Colonic mucosa (tissue), 4 donors: ENCODE data around the gene PRG2. TPM values are rescaled to one million over a fixed set of nuclear protein-coding genes. Genes with fewer than 3 reads are reported as not detected.

ENCODE experiments used
- DNase-seq: peaks from one replicate; pipeline ENCODE4 v3.0.0-alpha.2; 2020
- H3K27ac ChIP-seq: fragments of 200-600 bp; one replicate; pipeline ENCODE4 v1.8.0; 2021
- H3K27me3 ChIP-seq: fragments of 200-600 bp; one replicate; pipeline ENCODE4 v1.8.0; 2021
- H3K36me3 ChIP-seq: fragments of 200-600 bp; one replicate; pipeline ENCODE4 v1.8.0; 2021
- H3K4me1 ChIP-seq: fragments of 200-600 bp; one replicate; pipeline ENCODE4 v1.8.0; 2021; ENCODE audit warnings: mild to moderate bottlenecking
- H3K4me3 ChIP-seq: fragments of 200-600 bp; one replicate; pipeline ENCODE4 v1.8.0; 2021
- H3K9ac ChIP-seq, 2 donors: one replicate each; pipeline ENCODE4 v1.7.0; 2013; ENCODE audit warnings: control low read depth in 2 of 2, low read depth in 2 of 2, low read length in 2 of 2
- H3K9me3 ChIP-seq: fragments of 200-600 bp; one replicate; pipeline ENCODE4 v1.8.0; 2021
- CTCF ChIP-seq: fragments of 200-600 bp; IDR thresholded peaks from one replicate; pipeline ENCODE4 v1.8.0; 2022; ENCODE audit warnings: antibody characterized with exemption, mild to moderate bottlenecking
- intact Hi-C: fragments of 100-400 bp; cut with DNase I; formaldehyde crosslinking; loops from one replicate; pipeline ENCODE4 v1.14.1; 2022
- total RNA-seq, 2 donors: library from RNA; stranded (reverse); fragmentation: NEBNext Ultra II Directional in 1 of 2; extraction: Animal tissue kit (Norgen Biotek cat#: 25700) in 1 of 2; gene quantifications; one replicate each; pipeline ENCODE4 v1.2.1, GENCODE V29; 2021
- donor health status: healthy.
- donor health status: DM: no; HTN: no; CAD: no.
- donor health status: DM: no; HTN: no; CAD: no.

The PRG2 gene
- total RNA-seq, 2 donors from 2014 or later = not detected

DNA sequence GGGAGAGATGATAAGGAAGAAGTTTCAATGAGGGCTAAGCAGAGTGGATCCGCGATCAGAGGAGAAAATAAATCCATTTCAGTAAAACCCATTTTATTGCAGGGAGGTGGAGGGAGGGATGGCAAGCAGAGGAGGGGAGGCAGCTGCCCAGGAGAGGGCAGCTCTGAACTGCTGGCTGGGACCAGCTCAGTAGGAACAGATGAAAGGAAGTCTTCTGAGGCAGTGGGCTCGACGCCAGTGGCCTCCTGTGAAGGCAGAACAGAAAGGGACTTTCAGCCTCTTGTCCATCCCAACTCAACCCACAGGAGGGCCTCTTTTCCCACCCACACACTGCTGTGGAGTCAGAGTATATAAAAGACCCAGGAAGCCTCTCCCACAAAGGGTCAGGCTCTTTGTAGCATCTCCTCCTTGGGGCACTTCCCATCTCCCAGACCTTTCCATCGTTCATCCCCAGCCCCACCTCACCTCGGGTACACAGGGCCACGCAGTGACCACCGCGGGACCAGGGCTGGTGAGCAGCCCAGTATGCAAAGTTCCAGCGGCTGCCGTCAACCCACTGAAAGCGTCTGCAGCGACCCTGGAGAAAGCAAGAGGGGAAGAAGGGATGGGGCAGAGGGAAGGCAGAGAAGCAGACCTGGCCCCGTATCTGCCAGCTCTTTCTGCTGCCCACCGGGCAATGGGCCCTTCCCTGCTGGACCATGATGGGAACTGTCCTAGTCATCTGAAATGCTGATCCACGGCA lies 3.0 kb downstream of the PRG2 start:
- TF ChIP-seq CTCF = no peak
- H3K9me3 ChIP-seq = no peaks in the 10 kb centered on the region
- H3K4me3 ChIP-seq = no peak overlapping the region
- H3K27ac ChIP-seq = no peak overlapping the region
- intact Hi-C loops = no loop called here
- H3K36me3 ChIP-seq = no peaks in the 10 kb centered on the region
- no peaks in the 10 kb centered on the region for H3K4me1 ChIP-seq
- no peaks in the 10 kb centered on the region for H3K27me3 ChIP-seq
- DNase-seq = no peak
- no peak overlapping the region for H3K9ac ChIP-seq

DNA sequence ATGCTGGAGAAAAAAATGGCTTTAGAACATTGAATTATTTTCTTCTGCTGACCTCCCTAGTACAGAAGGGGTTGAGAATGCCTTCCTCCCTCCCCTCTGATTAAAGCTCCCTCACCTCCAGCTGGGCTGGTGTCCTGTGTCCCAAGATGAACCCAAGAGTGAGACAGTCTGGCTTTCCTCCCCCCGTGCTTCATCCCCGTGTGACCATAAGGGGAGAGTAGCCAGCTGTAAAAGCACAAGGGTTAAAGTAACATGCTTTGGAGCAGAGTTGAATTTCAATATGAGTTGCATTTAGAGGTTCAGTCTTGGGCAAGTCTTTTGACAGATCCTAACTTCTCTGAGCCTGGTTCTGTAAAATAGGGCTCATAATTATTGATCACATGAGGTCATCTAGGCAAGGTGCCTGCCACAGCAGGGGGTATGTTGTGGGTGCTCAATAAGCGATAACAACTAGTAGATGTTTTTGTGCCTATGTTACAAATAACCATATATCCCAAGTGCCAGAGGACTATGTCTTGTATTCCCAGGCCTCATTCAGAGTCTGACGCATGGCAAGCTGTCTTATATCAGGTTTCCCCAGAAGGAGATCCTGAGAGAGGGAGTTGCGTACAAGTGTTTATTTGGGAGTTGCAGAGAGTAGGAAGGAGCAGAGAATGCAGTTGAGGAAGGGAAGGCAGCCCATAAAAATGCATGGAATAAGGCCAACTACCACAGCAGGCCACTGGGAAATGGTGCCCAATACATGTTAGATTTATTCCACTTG lies 4.1 kb downstream of the PRG2 start:
- no peaks in the 10 kb centered on the region for H3K36me3 ChIP-seq
- H3K4me1 ChIP-seq = no peaks in the 10 kb centered on the region
- H3K9me3 ChIP-seq = no peaks in the 10 kb centered on the region
- H3K27ac ChIP-seq = no peak overlapping the region
- DNase-seq = no peak
- intact Hi-C loops = no loop called here
- no peak overlapping the region for H3K4me3 ChIP-seq
- TF ChIP-seq CTCF = no peak
- H3K27me3 ChIP-seq = no peaks in the 10 kb centered on the region
- H3K9ac ChIP-seq = no peak overlapping the region

DNA sequence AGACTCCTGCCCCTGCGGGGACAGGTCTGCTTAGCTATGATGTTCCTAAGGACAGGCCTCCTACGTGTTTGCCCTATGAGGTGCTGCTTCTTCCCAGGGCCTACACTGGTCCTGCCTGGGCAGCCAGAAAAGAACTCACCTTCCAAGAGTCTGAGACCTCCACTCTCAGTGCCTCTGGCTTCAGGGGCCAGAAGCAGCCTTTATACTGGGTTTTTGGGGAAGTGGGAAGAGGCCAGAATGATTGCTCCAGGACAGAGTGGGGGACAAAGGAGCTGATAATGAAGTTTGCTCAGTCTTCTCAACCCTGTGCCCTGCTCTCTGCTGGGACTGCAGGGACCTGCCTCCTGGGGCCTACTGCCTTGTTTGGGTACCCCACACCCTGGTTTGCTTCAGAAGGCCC lies 9.5 kb downstream of the PRG2 start, which contains the start of gene PRG3:
PRG3 (minus strand) TSS at position 176 of the 400 bp plus-strand sequence. CDS start 442 bp downstream, outside the sequence.
- intact Hi-C loops = no loop called here
- no peaks in the 10 kb centered on the region for H3K4me1 ChIP-seq
- no peak for DNase-seq
- H3K9me3 ChIP-seq = no peaks in the 10 kb centered on the region
- TF ChIP-seq CTCF = no peak
- no peak within 1 kb of the TSS for H3K27ac ChIP-seq
- no peak within 1 kb of the TSS for H3K9ac ChIP-seq
- no peaks in the 10 kb centered on the region for H3K27me3 ChIP-seq
- no peak within 1 kb of the TSS for H3K4me3 ChIP-seq
- no peaks in the 10 kb centered on the region for H3K36me3 ChIP-seq

DNA sequence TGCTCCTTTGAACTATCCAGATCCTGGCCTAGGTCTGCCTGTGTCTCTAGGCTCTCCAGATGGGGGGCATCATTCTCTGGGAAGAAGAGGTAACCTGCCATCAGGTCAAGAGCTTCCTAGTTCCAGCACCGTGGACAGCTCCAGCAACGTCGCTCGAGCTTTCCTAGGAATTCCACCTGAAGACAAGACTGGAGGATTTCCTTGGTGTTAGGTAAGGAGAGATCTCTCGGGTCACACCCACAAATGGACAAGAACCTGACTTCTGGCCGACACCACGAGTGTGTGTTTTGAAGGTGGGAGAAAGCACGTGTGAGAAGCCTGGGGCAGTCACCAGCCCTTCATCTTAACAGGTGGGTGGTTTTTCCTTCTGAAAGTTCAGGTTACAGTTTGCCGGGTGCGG lies 10.7 kb downstream of the PRG2 start:
- Histone ChIP-seq H3K36me3 (no peaks in the 10 kb centered on the region), H3K27ac (no peak overlapping the region), H3K9me3 (no peaks in the 10 kb centered on the region), H3K4me1 (no peaks in the 10 kb centered on the region), H3K9ac (no peak overlapping the region), H3K27me3 (no peaks in the 10 kb centered on the region), H3K4me3 (no peak overlapping the region)
- TF ChIP-seq CTCF = no peak
- intact Hi-C loops = no loop called here
- DNase-seq = no peak

DNA sequence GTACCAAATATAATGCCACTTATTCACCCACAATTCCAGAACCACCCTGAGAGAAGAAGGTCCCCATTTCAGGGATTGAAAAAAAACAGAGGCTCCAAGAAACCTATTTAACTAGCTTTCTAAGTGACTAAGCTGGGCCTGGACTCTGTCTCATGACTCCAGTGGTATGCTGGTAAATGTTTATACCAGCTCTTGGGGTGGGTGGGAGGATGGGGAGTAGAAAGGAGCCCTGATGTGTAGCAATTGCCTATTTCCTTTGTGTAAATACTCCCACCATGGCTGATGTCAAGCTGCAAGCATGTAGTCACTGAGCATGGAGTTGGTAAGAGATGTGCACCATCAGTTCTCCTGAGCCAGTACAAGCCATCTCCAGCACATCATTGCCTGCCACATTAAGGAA lies 12.3 kb downstream of the PRG2 start:
- Histone ChIP-seq H3K4me3 (no peak overlapping the region), H3K27me3 (no peaks in the 10 kb centered on the region), H3K4me1 (no peaks in the 10 kb centered on the region), H3K27ac (no peak overlapping the region), H3K36me3 (no peaks in the 10 kb centered on the region), H3K9me3 (no peaks in the 10 kb centered on the region), H3K9ac (no peak overlapping the region)
- intact Hi-C loops = no loop called here
- no peak for TF ChIP-seq CTCF
- DNase-seq = no peak
